Gastroesophageal sphincter (tissue), 4 donors: ENCODE measurements around the gene PLPP1. TPM values are rescaled to one million over a fixed set of nuclear protein-coding genes. Genes with fewer than 3 reads are reported as not detected.

Experiments
- ATAC-seq: fragments of 150-250 bp; one replicate; pipeline ENCODE4 v1.9.1; 2016; ENCODE audit warnings: mild to moderate bottlenecking, moderate library complexity
- H3K27ac ChIP-seq, 4 donors: fragments of 200-600 bp; sonication (generic) in 3 of 4; 1 replicate in 3 of 4; 2 replicates in 1 of 4; pipeline ENCODE4 v1.5.1; 2016 to 2019
- H3K27me3 ChIP-seq: fragments of 200-600 bp; sonication (generic); one replicate; pipeline ENCODE4 v1.5.1; 2019
- H3K36me3 ChIP-seq, 2 donors: fragments of 200-600 bp; sonication (generic); one replicate each; pipeline ENCODE4 v1.5.1; 2019; ENCODE audit warnings: control low read depth in 1 of 2
- H3K4me1 ChIP-seq, 3 donors: fragments of 200-600 bp; sonication (generic); 1 replicate in 2 of 3; 2 replicates in 1 of 3; pipeline ENCODE4 v1.5.1; 2016 to 2019; ENCODE audit warnings: control low read depth in 2 of 3
- H3K4me3 ChIP-seq, 2 donors: fragments of 200-600 bp; sonication (generic); one replicate each; pipeline ENCODE4 v1.5.1; 2019; ENCODE audit warnings: mild to moderate bottlenecking in 1 of 2, moderate library complexity in 1 of 2
- H3K9me3 ChIP-seq, 3 donors: fragments of 200-600 bp; sonication (generic); one replicate each; pipeline ENCODE4 v1.5.1; 2017 to 2019; ENCODE audit warnings: control low read depth in 2 of 3
- EP300 ChIP-seq: sonication (generic); formaldehyde crosslinking; IDR thresholded peaks from one replicate; pipeline ENCODE4 v1.6.1; 2017; ENCODE audit warnings: antibody characterized with exemption, mild to moderate bottlenecking
- POLR2A ChIP-seq, 2 donors: fragments of 450-650 bp; IDR thresholded peaks; one replicate each; pipeline ENCODE4 v1.6.1; 2017; ENCODE audit warnings: antibody characterized with exemption in 2 of 2, mild to moderate bottlenecking in 2 of 2, moderate library complexity in 1 of 2
- POLR2AphosphoS5 ChIP-seq: sonication (generic); formaldehyde crosslinking; IDR thresholded peaks from one replicate; pipeline ENCODE4 v1.6.1; 2017; ENCODE audit warnings: antibody characterized with exemption
- WGBS, 2 donors: methylation state at CpG; one replicate each; pipeline ENCODE4 v1.1.5; 2018; ENCODE audit warnings: low coverage in 1 of 2; 5-methylcytosine and 5-hydroxymethylcytosine counted together
- total RNA-seq, 4 donors: library from RNA; depleted of rRNA; stranded (reverse); fragments of >200 nt; gene quantifications; one replicate each; pipeline ENCODE4 v1.1.0, GENCODE V29; 2016
- TF ChIP-seq, protein P1 (sequence below), 4 experiments: fragments of 200-600 bp in 2 of 4; fragments of 450-650 bp in 2 of 4; sonication (generic) in 1 of 4; IDR thresholded peaks; one replicate each; pipeline ENCODE4 v1.5.1; 2017 to 2019; ENCODE audit warnings: antibody characterized with exemption in 4 of 4, mild to moderate bottlenecking in 2 of 4, moderate library complexity in 2 of 4

The PLPP1 gene
- total RNA-seq, 4 donors from 2014 or later, result 209 to 314 (median 250) TPM

DNA sequence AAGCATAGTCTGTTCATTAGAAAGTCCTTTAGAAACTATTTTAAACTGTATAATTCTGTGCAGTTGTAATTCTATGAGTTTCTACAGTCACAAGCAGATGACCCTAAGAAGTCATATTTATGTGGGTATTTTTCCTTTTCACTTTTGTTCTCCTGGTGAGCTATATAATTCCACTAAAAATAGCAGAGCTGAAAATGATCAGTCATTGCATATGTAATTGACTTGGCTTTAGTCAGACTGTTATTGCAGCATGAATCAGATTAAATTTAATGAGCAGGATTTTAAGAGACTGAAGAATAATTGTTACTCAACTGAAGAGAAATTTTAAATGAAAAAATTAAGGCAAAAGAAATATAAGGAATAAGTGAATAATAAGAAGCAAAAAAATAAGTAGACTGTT is 118.5 kb downstream of the PLPP1 start:
- TF ChIP-seq POLR2A (IDR thresholded peaks at IDR 0.05), result no peak
- TF ChIP-seq EP300, result no peak
- TF ChIP-seq POLR2AphosphoS5, result no peak
- TF ChIP-seq, protein P1, sequence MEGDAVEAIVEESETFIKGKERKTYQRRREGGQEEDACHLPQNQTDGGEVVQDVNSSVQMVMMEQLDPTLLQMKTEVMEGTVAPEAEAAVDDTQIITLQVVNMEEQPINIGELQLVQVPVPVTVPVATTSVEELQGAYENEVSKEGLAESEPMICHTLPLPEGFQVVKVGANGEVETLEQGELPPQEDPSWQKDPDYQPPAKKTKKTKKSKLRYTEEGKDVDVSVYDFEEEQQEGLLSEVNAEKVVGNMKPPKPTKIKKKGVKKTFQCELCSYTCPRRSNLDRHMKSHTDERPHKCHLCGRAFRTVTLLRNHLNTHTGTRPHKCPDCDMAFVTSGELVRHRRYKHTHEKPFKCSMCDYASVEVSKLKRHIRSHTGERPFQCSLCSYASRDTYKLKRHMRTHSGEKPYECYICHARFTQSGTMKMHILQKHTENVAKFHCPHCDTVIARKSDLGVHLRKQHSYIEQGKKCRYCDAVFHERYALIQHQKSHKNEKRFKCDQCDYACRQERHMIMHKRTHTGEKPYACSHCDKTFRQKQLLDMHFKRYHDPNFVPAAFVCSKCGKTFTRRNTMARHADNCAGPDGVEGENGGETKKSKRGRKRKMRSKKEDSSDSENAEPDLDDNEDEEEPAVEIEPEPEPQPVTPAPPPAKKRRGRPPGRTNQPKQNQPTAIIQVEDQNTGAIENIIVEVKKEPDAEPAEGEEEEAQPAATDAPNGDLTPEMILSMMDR (IDR thresholded peaks at IDR 0.05), result no peak
- H3K4me1 ChIP-seq, result peaks cover 7 to 33% (median 9%) of the 10 kb centered on the region in 3 donors
- no peaks in the 10 kb centered on the region for H3K27me3 ChIP-seq
- no peak for ATAC-seq
- no peak overlapping the region for H3K27ac ChIP-seq
- H3K4me3 ChIP-seq, result no peak overlapping the region
- no peaks in the 10 kb centered on the region for H3K9me3 ChIP-seq
- peaks cover 0 to 14% of the 10 kb centered on the region in 2 donors for H3K36me3 ChIP-seq

DNA sequence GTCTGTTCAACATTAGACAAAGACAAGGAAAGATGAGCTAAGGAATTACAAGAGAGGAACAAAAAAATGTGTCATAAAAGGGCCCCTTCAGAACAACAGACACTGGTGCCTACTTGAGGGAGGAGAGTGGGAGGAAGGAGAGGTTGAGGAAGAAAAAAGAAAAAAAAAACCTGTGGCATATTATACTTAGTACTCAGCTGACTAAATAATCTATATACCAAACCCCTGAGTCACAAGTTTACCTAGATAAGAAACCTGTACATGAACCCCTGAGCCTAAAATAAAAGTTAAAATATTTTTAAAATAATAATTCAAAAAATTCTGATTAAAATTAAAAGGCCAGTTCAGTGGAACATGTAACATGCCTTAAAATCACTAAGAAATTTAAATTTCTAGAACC is 119.7 kb downstream of the PLPP1 start:
- Histone ChIP-seq H3K27me3 (no peaks in the 10 kb centered on the region), H3K27ac (no peak overlapping the region), H3K36me3 (peaks cover 0 to 21% of the 10 kb centered on the region in 2 donors), H3K4me1 (peaks cover 0 to 22% (median 4%) of the 10 kb centered on the region in 3 donors), H3K9me3 (no peaks in the 10 kb centered on the region), H3K4me3 (no peak overlapping the region)
- ATAC-seq, result no peak
- no peak for TF ChIP-seq POLR2A (IDR thresholded peaks at IDR 0.05)
- TF ChIP-seq, protein P1 (IDR thresholded peaks at IDR 0.05), result no peak
- TF ChIP-seq POLR2AphosphoS5, result no peak
- no peak for TF ChIP-seq EP300

DNA sequence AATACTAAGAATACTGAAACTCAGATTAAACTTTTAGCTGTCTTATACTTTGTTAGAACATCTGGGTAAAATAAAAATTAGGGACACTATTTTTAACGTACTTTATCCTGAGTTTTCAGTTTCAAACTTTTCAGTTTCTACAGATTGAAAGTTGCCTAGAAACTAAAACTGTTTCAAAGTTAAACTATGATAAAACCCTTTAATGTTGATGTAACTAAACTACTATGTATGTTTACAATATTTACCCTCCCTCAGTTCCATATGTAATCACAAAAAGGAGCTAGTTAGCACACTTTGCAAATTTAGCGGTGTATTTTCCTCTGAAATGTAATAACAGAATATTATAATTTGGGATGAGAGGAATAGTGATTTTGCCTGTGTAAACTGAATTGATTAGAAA is 121.1 kb downstream of the PLPP1 start:
- no peak for ATAC-seq

DNA sequence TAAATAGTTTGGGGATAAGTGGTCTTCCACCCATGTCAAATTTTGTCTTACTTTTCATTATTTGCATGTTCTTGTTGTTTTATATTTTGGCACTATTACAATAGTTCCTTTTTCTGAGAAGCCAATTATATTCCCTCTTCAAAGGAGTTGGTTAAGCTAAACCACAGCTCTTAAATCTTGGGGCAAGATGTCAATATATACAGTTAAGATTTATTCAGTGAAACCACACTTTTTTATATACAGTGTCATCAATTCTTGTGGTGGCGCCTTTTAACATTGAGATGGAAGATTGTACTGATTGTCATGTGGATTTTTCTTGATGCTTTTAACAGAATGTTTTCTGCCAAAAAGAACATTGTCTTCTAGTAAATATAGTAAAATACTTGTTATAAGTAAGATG is 122.9 kb downstream of the PLPP1 start:
- ATAC-seq, result no peak
- 100% methylated on average over 1 of the region's 1 CpG for WGBS, 2 donors

More for the DNA sequence above, 121.1 kb downstream of the PLPP1 start:
- H3K4me3 ChIP-seq, result no peak overlapping the region
- H3K9me3 ChIP-seq, result no peaks in the 10 kb centered on the region
- no peak for TF ChIP-seq EP300
- TF ChIP-seq, protein P1 (IDR thresholded peaks at IDR 0.05), result no peak
- no peak for TF ChIP-seq POLR2AphosphoS5
- TF ChIP-seq POLR2A (IDR thresholded peaks at IDR 0.05), result no peak
- no peak overlapping the region for H3K27ac ChIP-seq
- peaks cover 0 to 8% (median 0%) of the 10 kb centered on the region in 3 donors for H3K4me1 ChIP-seq
- 86 to 89% methylated on average over 2 of the region's 2 CpGs for WGBS, 2 donors
- peaks cover 0 to 21% of the 10 kb centered on the region in 2 donors for H3K36me3 ChIP-seq
- H3K27me3 ChIP-seq, result no peaks in the 10 kb centered on the region

DNA sequence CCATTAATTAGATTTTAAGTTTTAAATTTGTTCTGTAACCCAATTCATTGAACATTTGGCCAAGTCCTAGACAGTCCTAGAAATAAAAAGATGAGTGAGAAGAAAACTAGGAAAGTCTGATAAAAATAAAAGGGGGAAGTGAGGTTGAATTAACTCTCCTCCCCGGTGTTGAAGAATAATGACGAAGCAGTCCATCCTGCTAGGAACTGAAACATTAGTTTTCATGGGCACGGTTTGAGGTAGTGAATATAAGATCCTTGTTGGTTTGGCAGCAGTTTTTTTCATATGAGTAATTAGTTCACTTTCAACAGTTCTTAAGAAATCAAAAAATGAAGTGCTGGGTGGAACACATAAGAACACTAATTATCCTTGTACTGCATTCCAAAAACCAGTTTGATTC is 123.9 kb downstream of the PLPP1 start:
- TF ChIP-seq EP300, result no peak
- TF ChIP-seq, protein P1 (IDR thresholded peaks at IDR 0.05), result no peak
- no peak for TF ChIP-seq POLR2A (IDR thresholded peaks at IDR 0.05)
- TF ChIP-seq POLR2AphosphoS5, result no peak
- peaks cover 0 to 27% of the 10 kb centered on the region in 2 donors for H3K36me3 ChIP-seq
- no peak overlapping the region for H3K27ac ChIP-seq
- peaks cover 0 to 10% (median 0%) of the 10 kb centered on the region in 3 donors for H3K4me1 ChIP-seq
- no peaks in the 10 kb centered on the region for H3K9me3 ChIP-seq
- ATAC-seq, result no peak
- H3K4me3 ChIP-seq, result no peak overlapping the region
- H3K27me3 ChIP-seq, result no peaks in the 10 kb centered on the region
- WGBS, 2 donors, result 65 to 80% methylated on average over 3 of the region's 3 CpGs

More for the DNA sequence above, 122.9 kb downstream of the PLPP1 start:
- TF ChIP-seq POLR2A (IDR thresholded peaks at IDR 0.05), result no peak
- TF ChIP-seq, protein P1 (IDR thresholded peaks at IDR 0.05), result no peak
- no peak for TF ChIP-seq EP300
- no peak for TF ChIP-seq POLR2AphosphoS5
- Histone ChIP-seq H3K36me3 (peaks cover 0 to 21% of the 10 kb centered on the region in 2 donors), H3K27me3 (no peaks in the 10 kb centered on the region), H3K27ac (no peak overlapping the region), H3K4me3 (no peak overlapping the region), H3K9me3 (no peaks in the 10 kb centered on the region), H3K4me1 (peaks cover 0 to 13% (median 0%) of the 10 kb centered on the region in 3 donors)
